Fibroblast of upper back skin (primary cell): Measurements from ENCODE around the gene FCRL4.

Experiments used
- DNase-seq: peaks from one replicate; pipeline ENCODE4 v3.0.0-alpha.2; 2013

FCRL4 gene

GRCh38 chr1:157597959-157598667, at the start of gene FCRL4:
Gene FCRL4 (minus strand): TSS chr1:157598085. CDS start chr1:157597944, 141 bp downstream.
- DNase-seq = no peak

GRCh38 chr1:157646144-157646543, 48.3 kb upstream of the FCRL4 start:
- DNase-seq = no peak

- DNase-seq = no peak
Measured at GRCh38 chr1:157641177-157641576, 43.3 kb upstream of the FCRL4 start.

GRCh38 chr1:157639800-157640199, 41.9 kb upstream of the FCRL4 start:
- no peak for DNase-seq

- DNase-seq = no peak
Measured at GRCh38 chr1:157628773-157629172, 30.9 kb upstream of the FCRL4 start.

GRCh38 chr1:157626099-157626498, 28.2 kb upstream of the FCRL4 start:
- DNase-seq = no peak

- no peak for DNase-seq
Measured at GRCh38 chr1:157624471-157624870, 26.6 kb upstream of the FCRL4 start.

GRCh38 chr1:157622471-157622870, 24.6 kb upstream of the FCRL4 start:
- no peak for DNase-seq

- DNase-seq = no peak
Measured at GRCh38 chr1:157618190-157618589, 20.3 kb upstream of the FCRL4 start.

- peak; percentile 6 for DNase-seq
Measured at GRCh38 chr1:157600236-157600635, 2.4 kb upstream of the FCRL4 start.

GRCh38 chr1:157596384-157596783, 1.5 kb downstream of the FCRL4 start:
- peak; percentile 30 for DNase-seq

GRCh38 chr1:157595356-157595755, 2.5 kb downstream of the FCRL4 start:
- no peak for DNase-seq

- no peak for DNase-seq
Measured at GRCh38 chr1:157585984-157586383, 11.9 kb downstream of the FCRL4 start.

GRCh38 chr1:157584503-157584902, 13.4 kb downstream of the FCRL4 start:
- DNase-seq = no peak

GRCh38 chr1:157580828-157581210, 17.1 kb downstream of the FCRL4 start:
- DNase-seq = no peak

GRCh38 chr1:157580179-157580827, 17.6 kb downstream of the FCRL4 start:
- peak; percentile 62 for DNase-seq

GRCh38 chr1:157577420-157577819, 20.5 kb downstream of the FCRL4 start:
- no peak for DNase-seq

GRCh38 chr1:157575744-157576143, 22.1 kb downstream of the FCRL4 start:
- DNase-seq = no peak

GRCh38 chr1:157574836-157575235, 23.0 kb downstream of the FCRL4 start:
- DNase-seq = no peak

- DNase-seq = no peak
Measured at GRCh38 chr1:157566484-157567300, 31.2 kb downstream of the FCRL4 start.

- no peak for DNase-seq
Measured at GRCh38 chr1:157562515-157562914, 35.4 kb downstream of the FCRL4 start.

- no peak for DNase-seq
Measured at GRCh38 chr1:157558119-157558518, 39.8 kb downstream of the FCRL4 start.
